NT2/D1 (cell line): ENCODE results near the gene GNAZ.

Experiments used
- SUZ12 ChIP-seq: IDR thresholded peaks from 2 replicates; pipeline ENCODE4 v1.6.1; 2011; ENCODE audit not compliant: insufficient read length, insufficient read depth; ENCODE audit errors: extremely low read depth
- YY1 ChIP-seq: IDR thresholded peaks from 2 replicates; pipeline ENCODE4 v1.6.1; 2011; ENCODE audit not compliant: insufficient read length, insufficient read depth
- ZNF274 ChIP-seq: IDR thresholded peaks from 2 replicates; pipeline ENCODE4 v1.6.1; 2011; ENCODE audit warnings: mild to moderate bottlenecking, low read depth, low read length

- TF ChIP-seq SUZ12 (no peak), YY1 (no peak), ZNF274 (no peak)
Measured at GRCh38 chr22:23092217-23092955, 22.1 kb downstream of the GNAZ start.
